T-helper 1 cell treated with Interleukin-12 subunit alpha and Interleukin-12 subunit beta and Interleukin-4 antibody, amounts not matched to agents 30 ng/mL and 1 ng/mL, for 36 hours (primary cell): ENCODE results near the gene INTS1. TPM values are rescaled to one million over a fixed set of nuclear protein-coding genes. Genes with fewer than 3 reads are reported as not detected.

ENCODE experiments used
- intact Hi-C: fragments of 100-400 bp; cut with micrococcal nuclease; formaldehyde crosslinking; loops from one replicate; pipeline ENCODE4 v1.15.1; 2024
- total RNA-seq: library from RNA; stranded (reverse); gene quantifications from 2 replicates; pipeline ENCODE4 v1.2.3, GENCODE V29; 2022

INTS1 gene, protein sequence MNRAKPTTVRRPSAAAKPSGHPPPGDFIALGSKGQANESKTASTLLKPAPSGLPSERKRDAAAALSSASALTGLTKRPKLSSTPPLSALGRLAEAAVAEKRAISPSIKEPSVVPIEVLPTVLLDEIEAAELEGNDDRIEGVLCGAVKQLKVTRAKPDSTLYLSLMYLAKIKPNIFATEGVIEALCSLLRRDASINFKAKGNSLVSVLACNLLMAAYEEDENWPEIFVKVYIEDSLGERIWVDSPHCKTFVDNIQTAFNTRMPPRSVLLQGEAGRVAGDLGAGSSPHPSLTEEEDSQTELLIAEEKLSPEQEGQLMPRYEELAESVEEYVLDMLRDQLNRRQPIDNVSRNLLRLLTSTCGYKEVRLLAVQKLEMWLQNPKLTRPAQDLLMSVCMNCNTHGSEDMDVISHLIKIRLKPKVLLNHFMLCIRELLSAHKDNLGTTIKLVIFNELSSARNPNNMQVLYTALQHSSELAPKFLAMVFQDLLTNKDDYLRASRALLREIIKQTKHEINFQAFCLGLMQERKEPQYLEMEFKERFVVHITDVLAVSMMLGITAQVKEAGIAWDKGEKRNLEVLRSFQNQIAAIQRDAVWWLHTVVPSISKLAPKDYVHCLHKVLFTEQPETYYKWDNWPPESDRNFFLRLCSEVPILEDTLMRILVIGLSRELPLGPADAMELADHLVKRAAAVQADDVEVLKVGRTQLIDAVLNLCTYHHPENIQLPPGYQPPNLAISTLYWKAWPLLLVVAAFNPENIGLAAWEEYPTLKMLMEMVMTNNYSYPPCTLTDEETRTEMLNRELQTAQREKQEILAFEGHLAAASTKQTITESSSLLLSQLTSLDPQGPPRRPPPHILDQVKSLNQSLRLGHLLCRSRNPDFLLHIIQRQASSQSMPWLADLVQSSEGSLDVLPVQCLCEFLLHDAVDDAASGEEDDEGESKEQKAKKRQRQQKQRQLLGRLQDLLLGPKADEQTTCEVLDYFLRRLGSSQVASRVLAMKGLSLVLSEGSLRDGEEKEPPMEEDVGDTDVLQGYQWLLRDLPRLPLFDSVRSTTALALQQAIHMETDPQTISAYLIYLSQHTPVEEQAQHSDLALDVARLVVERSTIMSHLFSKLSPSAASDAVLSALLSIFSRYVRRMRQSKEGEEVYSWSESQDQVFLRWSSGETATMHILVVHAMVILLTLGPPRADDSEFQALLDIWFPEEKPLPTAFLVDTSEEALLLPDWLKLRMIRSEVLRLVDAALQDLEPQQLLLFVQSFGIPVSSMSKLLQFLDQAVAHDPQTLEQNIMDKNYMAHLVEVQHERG (N-terminal part only)
- 80.9 and 90.5 TPM in 2 replicates for total RNA-seq

DNA sequence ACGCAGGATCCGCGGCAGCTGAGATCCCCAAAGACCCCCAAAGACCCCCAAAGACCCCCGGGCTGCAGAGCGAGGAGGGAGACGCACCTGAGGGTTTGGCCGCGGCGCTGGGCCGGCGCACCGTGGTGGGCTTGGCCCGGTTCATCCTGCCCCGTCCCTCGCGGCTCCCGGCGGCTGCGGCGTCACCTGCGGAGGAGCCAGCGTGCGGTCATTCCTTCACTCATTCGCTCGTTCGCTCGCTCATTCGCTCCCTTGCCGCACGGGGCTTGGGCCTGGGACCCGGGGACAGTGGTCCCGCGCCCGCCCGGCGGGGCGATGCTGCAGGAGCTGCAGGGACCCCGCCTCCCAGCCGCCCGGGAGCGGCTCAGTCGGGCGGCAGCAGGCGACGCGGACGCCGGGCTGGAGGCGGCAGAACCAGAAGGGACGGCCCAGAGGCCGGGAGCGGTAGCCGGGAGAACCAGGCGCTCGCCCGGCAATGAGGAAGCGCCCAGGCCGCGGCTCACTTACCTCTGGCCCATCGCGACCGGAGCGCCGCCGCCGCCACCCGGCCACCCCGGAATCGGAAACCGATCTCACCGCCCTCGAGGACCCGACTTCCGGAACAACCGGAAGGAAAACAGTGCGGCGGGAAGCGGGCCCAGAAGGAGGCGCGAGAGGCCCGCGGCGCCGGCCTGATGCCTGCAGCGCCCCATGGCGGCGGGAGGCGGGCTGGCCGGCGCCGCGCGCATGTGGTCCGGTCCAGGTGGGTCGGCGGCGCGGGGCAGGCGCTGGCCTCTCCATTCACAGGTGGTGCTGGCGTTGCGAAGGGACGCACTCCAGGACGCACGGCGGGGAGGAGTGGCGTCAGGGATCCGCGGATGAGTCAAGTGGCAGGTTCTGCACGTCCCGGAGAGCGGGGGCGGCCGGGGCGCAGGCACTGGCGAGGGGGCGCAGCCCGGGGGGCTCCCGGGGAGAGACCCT lies at the start of gene INTS1:
TSS of gene INTS1 (minus strand) at position 574 of the 960 bp plus-strand sequence. CDS start at position 145, 429 bp downstream.
- intact Hi-C loops: loop anchor here (2.0 kb wide), 3 partner anchors 29 to 851 kb away; partner anchors contain the start of genes EIF3B and MICALL2

GRCh38 chr7:1553512-1554210 lies 49.5 kb upstream of the INTS1 start:
- intact Hi-C loops: no loop called here

- intact Hi-C loops: no loop called here
These were observed 48.0 kb upstream of the INTS1 start for GRCh38 chr7:1552200-1552599.

- intact Hi-C loops: no loop called here
These were observed 46.6 kb upstream of the INTS1 start for GRCh38 chr7:1550846-1551155.

DNA sequence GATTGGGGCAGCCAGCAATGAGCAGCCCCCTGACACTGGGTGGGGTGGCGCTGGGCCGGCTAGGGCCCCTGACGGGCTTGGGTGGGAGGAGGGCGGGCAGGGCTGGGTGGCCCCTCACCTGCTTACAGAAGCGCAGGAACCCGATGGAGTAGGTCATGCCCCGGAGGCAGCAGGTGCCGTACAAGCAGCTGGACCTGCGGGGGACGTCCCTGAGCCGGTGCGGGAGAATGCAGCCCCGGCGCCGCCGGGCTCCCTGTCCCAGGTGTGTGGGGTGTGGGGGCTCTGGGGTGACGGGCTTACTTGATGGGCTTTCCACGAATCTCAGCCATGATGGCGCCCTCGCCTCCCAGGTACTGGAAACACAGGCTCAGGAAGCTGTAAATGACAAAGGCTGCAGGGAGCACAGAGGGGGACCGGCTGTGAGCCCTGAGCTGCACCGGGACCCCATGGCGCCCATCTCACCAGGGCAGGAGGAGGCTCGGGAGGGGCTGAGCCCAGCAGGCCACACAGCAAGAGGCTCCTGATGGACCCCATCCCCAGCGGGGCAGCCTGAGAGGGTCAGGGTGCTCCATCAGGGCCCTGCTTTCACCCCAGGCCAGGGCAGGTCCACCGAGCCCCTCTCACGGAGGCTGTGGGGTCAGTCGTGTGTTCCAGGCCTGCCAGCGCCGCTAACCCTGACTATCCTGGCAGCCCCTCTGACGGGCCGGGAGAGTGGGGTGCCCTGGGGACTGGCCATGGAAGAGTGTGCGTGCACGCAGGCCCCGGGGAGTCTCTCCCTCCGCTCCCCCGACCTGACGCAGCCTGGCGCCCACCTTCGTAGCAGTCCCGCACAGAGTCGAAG lies 46.0 kb upstream of the INTS1 start:
- intact Hi-C loops: no loop called here

DNA sequence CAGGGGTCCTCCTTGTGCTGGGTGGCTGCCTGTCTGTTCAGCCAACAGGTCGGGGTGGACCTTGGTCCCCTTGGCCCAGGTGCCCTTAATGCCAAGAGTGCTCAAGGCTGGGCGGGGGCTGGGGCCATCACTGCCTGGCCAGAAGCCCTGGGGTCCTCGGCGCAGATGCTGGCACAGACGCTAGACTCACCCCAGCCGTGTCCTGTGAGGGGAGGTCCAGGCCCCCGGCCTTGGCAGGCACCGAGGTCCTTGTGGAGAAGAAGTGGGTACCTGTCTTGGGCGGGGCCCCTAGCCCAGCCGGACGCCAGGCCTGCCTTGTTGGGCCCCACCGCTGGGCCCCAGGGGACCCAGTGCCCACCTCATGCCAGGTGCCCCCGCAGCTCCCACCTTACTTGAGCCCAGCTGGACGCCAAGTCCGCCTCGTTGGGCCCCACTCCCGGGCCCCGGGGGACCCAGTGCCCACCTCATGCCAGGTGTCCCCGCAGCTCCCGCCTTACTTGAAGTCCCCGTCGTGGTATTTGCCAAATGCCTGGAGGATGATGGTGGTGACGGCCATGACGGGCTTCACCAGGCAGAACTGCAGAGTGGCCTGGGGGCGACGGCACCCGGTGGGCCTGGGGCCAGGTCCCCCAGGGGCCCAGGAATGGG lies 45.3 kb upstream of the INTS1 start:
- intact Hi-C loops: no loop called here

GRCh38 chr7:1548944-1549343 lies 44.8 kb upstream of the INTS1 start:
- intact Hi-C loops: no loop called here

- intact Hi-C loops: no loop called here
These were observed 44.2 kb upstream of the INTS1 start for GRCh38 chr7:1548438-1548831.

DNA sequence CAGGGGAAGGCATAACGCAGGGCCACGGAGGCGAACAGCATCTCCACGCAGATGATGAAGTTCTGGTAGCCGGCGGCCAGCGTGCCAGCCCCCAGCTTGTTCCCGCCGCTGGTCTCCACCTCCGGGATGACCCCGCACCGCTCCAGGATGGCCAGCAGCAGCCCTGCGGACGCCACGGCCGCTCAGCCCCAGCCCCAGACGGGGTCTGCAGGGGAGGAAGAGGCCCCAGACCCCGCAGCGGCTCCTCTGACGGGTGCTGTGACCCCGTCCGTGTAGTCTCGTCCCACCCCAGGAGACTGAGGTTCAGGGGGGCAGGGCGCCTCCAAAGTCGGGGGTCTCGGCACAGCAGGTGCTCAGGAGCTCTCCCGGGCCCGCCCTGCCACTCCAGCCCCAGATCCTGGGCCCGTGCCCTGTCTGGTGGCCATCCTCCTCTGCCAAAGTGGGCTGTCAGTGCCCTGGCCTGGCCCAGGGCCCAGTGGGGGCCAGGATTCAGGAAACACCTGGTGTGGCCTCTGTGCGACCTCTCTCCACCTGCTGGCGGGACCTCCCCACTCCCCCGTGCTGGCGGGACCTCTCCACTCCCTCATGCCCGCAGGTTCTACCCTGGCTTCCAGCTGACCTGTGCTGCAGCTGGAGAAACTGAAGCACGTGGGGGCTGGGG lies 43.7 kb upstream of the INTS1 start:
- intact Hi-C loops: no loop called here

- intact Hi-C loops: no loop called here
These were observed 43.0 kb upstream of the INTS1 start for GRCh38 chr7:1546909-1547776.

GRCh38 chr7:1546274-1546908 lies 42.2 kb upstream of the INTS1 start:
- intact Hi-C loops: no loop called here

DNA sequence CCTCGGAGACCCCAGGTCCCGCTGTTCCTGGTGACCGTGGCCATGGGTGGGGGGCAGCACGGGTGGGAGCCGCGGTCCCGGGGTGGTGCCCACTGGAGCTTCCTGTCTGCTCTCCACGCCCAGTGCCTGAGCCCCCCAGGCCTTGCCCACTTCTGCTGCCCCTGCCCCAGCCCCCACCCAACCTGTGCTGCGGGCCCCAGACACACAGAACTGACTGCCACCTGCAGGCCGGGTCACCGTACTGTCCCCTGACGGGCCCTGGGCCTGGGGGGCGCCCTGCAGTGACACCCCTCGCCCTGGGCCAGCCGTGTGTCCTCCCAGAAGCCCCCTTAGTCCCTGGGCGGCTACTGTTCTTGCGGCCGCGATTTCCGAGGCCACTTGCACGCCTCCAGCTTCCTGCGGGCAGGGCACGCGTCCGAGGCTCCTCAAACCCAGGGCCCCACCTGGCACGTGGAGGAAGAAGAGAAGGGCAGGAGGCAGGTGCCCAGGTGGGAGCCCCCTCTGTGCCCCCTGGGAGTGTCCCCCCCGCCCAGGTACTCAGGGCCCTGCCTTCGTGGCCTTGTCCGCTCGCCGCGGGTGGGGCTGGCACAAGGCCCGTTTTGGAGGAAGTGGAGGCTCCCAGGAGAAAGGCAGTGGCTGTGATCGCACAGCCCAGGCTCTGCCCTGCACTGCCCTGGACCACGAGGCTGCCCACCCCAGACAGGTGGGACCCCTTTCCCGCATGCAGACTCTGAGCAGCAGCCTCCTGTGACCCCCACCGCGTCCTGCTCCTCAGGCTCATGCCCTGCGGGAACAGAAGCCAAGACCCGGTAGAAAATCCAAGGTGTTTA lies 41.4 kb upstream of the INTS1 start:
- intact Hi-C loops: no loop called here

DNA sequence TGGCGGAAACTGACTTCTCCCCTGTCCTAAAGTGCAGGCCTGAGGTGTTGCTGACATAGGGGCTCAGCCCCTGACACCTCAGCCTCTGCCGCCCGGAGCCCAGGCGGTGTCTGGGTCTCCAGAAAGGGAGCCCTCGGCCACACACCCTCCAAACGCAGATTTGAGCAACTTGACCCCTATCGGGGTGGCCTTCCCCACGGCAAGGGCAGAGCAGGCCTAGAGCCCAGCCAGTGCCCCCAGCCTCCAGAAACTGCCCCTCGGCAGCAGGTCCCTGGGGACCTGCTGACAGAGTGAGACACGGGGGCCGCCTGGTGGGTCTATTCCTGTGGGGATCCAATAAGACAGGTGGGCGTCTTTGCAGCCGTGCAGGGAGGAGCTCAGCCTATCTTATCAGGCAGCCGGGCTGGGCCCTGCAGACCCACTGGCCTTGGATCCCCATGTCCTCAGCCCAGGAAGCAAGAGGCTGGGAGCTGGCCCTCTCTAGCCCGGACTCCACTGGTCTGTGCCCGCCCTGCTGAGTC lies 40.8 kb upstream of the INTS1 start:
- intact Hi-C loops: no loop called here

DNA sequence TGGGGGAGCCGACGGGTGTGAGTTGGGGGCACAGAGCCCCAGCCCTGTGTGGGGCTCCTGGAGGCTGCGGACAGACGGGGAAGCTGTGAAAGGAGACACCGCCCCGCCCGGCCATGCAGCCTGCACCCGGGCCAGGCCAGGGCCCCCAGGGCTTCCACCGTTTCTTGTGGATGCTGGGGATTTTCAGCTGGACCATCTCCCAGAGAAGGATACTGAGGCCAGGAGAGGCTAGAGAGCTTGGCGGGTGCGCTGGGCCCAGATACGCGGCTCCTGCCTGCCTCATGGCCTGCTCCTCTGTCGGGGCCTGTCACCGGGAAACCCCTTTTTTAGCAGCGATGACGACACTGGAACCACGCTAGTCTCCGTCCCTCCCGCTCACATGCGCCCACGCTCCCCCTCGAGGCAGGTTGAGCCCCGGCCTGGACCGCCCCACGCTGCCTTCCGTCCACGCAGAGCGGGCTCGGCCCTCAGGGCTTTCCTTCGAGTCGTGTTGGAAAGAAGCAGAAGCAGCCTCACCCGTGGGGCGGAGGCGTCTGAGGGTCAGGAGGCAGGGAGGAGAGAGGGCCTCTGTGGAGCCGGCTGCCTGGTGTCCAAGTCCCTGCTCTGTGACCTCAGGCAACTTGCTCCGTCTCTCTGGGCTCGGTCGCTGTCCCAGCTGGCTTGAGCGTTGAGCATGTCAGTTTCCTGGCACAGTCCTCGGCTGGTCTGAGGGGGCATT lies 40.1 kb upstream of the INTS1 start:
- intact Hi-C loops: no loop called here

DNA sequence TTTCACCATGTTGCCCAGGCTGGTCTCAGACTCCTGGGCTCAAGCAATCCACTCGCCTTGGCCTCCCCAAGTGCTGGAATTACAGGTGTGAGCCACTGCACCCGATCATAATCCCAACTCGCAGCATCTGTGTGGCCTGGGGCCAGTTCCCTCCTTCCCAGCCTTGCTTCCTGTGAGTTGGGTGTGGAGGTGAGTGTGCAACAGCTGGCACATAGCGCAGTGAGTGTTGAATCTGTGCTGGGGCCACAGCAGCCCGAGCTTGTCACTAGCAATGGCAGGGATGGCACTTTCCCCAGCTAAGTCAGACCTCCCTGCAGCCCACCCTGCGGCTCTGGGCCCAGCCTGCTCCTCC lies 39.6 kb upstream of the INTS1 start:
- intact Hi-C loops: no loop called here
